Calu3 (cell line): ENCODE measurements around the gene RPAIN. TPM values are rescaled to one million over a fixed set of nuclear protein-coding genes. Genes with fewer than 3 reads are reported as not detected.
A peak's percentile ranks its signal among the peaks of the same experiment; 100 is the strongest.

Experiments used
- BruUV-seq: library from RNA; stranded (reverse); fragments of 400-500 nt; replicated peaks from 2 replicates; lab custom pipeline; 2021; lab: Mats Ljungman, UMichigan
- CTCF ChIA-PET: fragments of 300-600 bp; sonication (Branson Sonifier 250); formaldehyde crosslinking; loops from one replicate; lab custom pipeline; 2022; ENCODE audit warnings: antibody characterized with exemption; lab: Charles Lee
- DNase-seq: peaks from one replicate; pipeline ENCODE4 v3.0.0; 2022
- H3K27ac Mint-ChIP-seq: one replicate; pipeline ENCODE4 v1.8.0; 2022; ENCODE audit warnings: mixed read lengths; ENCODE audit not compliant: unreplicated experiment
- H3K27me3 Mint-ChIP-seq: one replicate; pipeline ENCODE4 v1.8.0; 2022; ENCODE audit warnings: mixed read lengths; ENCODE audit not compliant: unreplicated experiment
- H3K36me3 Mint-ChIP-seq: one replicate; pipeline ENCODE4 v1.8.0; 2022; ENCODE audit warnings: mild to moderate bottlenecking, moderate library complexity, mixed read lengths; ENCODE audit not compliant: insufficient read depth, unreplicated experiment
- H3K4me1 Mint-ChIP-seq: one replicate; pipeline ENCODE4 v1.8.0; 2022; ENCODE audit warnings: mild to moderate bottlenecking, low read depth, mixed read lengths; ENCODE audit not compliant: unreplicated experiment
- H3K4me3 Mint-ChIP-seq: one replicate; pipeline ENCODE4 v1.8.0; 2022; ENCODE audit warnings: mild to moderate bottlenecking, low read depth, moderate library complexity, mixed read lengths; ENCODE audit not compliant: unreplicated experiment
- H3K9me3 Mint-ChIP-seq: one replicate; pipeline ENCODE4 v1.8.0; 2022; ENCODE audit warnings: low read depth, mixed read lengths; ENCODE audit not compliant: unreplicated experiment
- CTCF ChIP-seq: fragments of 200-600 bp; IDR thresholded peaks from one replicate; pipeline ENCODE4 v1.8.0; 2022; ENCODE audit warnings: antibody characterized with exemption; ENCODE audit not compliant: unreplicated experiment
- intact Hi-C: fragments of 100-400 bp; cut with micrococcal nuclease; formaldehyde crosslinking; loops from one replicate; pipeline ENCODE4 v1.10.0; 2022; ENCODE audit not compliant: unreplicated experiment
- total RNA-seq: library from RNA; stranded (reverse); gene quantifications from 2 replicates; pipeline ENCODE4 v1.2.3, GENCODE V29; 2022

Gene RPAIN
- total RNA-seq, 1 experiment from 2014 or later: 42.0 TPM

GRCh38 chr17:5379351-5380107 is 40.5 kb upstream of the RPAIN start:
- intact Hi-C loops: no loop called here
- Mint-ChIP-seq H3K4me1 (no peaks in the 10 kb centered on the region), H3K27ac (peak overlapping the region; percentile 82), H3K9me3 (no peaks in the 10 kb centered on the region), H3K36me3 (peaks cover 51% of the 10 kb centered on the region), H3K27me3 (no peaks in the 10 kb centered on the region), H3K4me3 (no peak overlapping the region)
- no TSS peak for BruUV-seq
- CTCF ChIA-PET: no interaction called here
- no peak for TF ChIP-seq CTCF
- no peak for DNase-seq

- CTCF ChIA-PET: no interaction called here
- Mint-ChIP-seq H3K27ac (peak overlapping the region; percentile 82), H3K36me3 (peaks cover 51% of the 10 kb centered on the region)
Observed at GRCh38 chr17:5380491-5381135, 39.4 kb upstream of the RPAIN start.

GRCh38 chr17:5381542-5381941 is 38.4 kb upstream of the RPAIN start:
- DNase-seq: no peak
- no peak for TF ChIP-seq CTCF
- CTCF ChIA-PET: no interaction called here
- intact Hi-C loops: no loop called here
- Mint-ChIP-seq H3K4me3 (no peak overlapping the region), H3K27ac (no peak overlapping the region), H3K27me3 (no peaks in the 10 kb centered on the region), H3K36me3 (peaks cover 47% of the 10 kb centered on the region), H3K4me1 (no peaks in the 10 kb centered on the region), H3K9me3 (no peaks in the 10 kb centered on the region)
- no TSS peak for BruUV-seq

More at GRCh38 chr17:5380491-5381135, 39.4 kb upstream of the RPAIN start:
- intact Hi-C loops: no loop called here
- Mint-ChIP-seq H3K4me1 (no peaks in the 10 kb centered on the region), H3K9me3 (no peaks in the 10 kb centered on the region), H3K27me3 (no peaks in the 10 kb centered on the region), H3K4me3 (no peak overlapping the region)
- no peak for DNase-seq
- TF ChIP-seq CTCF: no peak
- BruUV-seq: no TSS peak

- no peak for TF ChIP-seq CTCF
- no peak for DNase-seq
- no TSS peak for BruUV-seq
- peaks cover 28% of the 10 kb centered on the region for H3K36me3 Mint-ChIP-seq
- H3K27me3 Mint-ChIP-seq: no peaks in the 10 kb centered on the region
- no peak overlapping the region for H3K4me3 Mint-ChIP-seq
- H3K9me3 Mint-ChIP-seq: no peaks in the 10 kb centered on the region
- peak overlapping the region; percentile 65 for H3K27ac Mint-ChIP-seq
- no peaks in the 10 kb centered on the region for H3K4me1 Mint-ChIP-seq
- CTCF ChIA-PET: no interaction called here
- intact Hi-C loops: no loop called here
Observed at GRCh38 chr17:5391678-5392077, 28.3 kb upstream of the RPAIN start.
